Vagina (tissue), 2 donors: ENCODE measurements around the gene TULP4. TPM values are rescaled to one million over a fixed set of nuclear protein-coding genes. Genes with fewer than 3 reads are reported as not detected.
"Not testable (repeated sequence)": the region's sequence is repeated elsewhere in the genome, so short reads cannot be mapped to it uniquely, and the experiment has no call there.

ENCODE experiments used
- DNase-seq, 2 donors: peaks; one replicate each; pipeline ENCODE4 v3.0.0-alpha.2; 2017; ENCODE audit errors: extremely low spot score in 2 of 2
- H3K27ac ChIP-seq: fragments of 200-600 bp; sonication (generic); one replicate; pipeline ENCODE4 v1.5.1; 2019
- H3K27me3 ChIP-seq: fragments of 200-600 bp; sonication (generic); one replicate; pipeline ENCODE4 v1.5.1; 2019
- H3K36me3 ChIP-seq, 2 donors: fragments of 200-600 bp; sonication (generic); one replicate each; pipeline ENCODE4 v1.5.1; 2017 to 2019
- H3K4me1 ChIP-seq: fragments of 200-600 bp; sonication (generic); one replicate; pipeline ENCODE4 v1.5.1; 2019
- H3K4me3 ChIP-seq, 2 donors: fragments of 200-600 bp; sonication (generic); 1 replicate in 1 of 2; 2 replicates in 1 of 2; pipeline ENCODE4 v1.5.1; 2016 to 2019
- H3K9me3 ChIP-seq: fragments of 200-600 bp; sonication (generic); one replicate; pipeline ENCODE4 v1.5.1; 2019
- CTCF ChIP-seq, 3 experiments: fragments of 450-650 bp in 2 of 3; fragments of 200-600 bp in 1 of 3; sonication (generic) in 1 of 3; IDR thresholded peaks; one replicate each; pipeline ENCODE4 v1.5.1; 2017 to 2019; ENCODE audit warnings: antibody characterized with exemption in 3 of 3, mild to moderate bottlenecking in 2 of 3, moderate library complexity in 2 of 3
- POLR2A ChIP-seq, 2 donors: fragments of 450-650 bp; IDR thresholded peaks; one replicate each; pipeline ENCODE4 v1.6.1; 2017; ENCODE audit warnings: antibody characterized with exemption in 2 of 2, mild to moderate bottlenecking in 2 of 2, moderate library complexity in 2 of 2
- POLR2AphosphoS5 ChIP-seq, 2 donors: sonication (generic); formaldehyde crosslinking; IDR thresholded peaks; one replicate each; pipeline ENCODE4 v1.9.0; 2017; ENCODE audit warnings: antibody characterized with exemption in 2 of 2, mild to moderate bottlenecking in 2 of 2, low read depth in 1 of 2; ENCODE audit not compliant: insufficient read depth in 1 of 2
- intact Hi-C: fragments of 100-400 bp; cut with DNase I; formaldehyde crosslinking; loops from one replicate; pipeline ENCODE4 v1.15.1; 2023
- total RNA-seq: library from RNA; depleted of rRNA; stranded (reverse); fragments of >200 nt; gene quantifications from one replicate; pipeline ENCODE4 v1.2.3, GENCODE V29; 2016

Gene TULP4
- total RNA-seq, 1 donor from 2014 or later: 79.8 TPM

GRCh38 chr6:158388727-158389126 is 76.5 kb downstream of the TULP4 start:
- H3K4me3 ChIP-seq: no peak overlapping the region
- intact Hi-C loops: no loop called here
- H3K27me3 ChIP-seq: no peaks in the 10 kb centered on the region

GRCh38 chr6:158389193-158389919 is 77.1 kb downstream of the TULP4 start:
- intact Hi-C loops: no loop called here
- H3K9me3 ChIP-seq: no peaks in the 10 kb centered on the region

More at GRCh38 chr6:158388727-158389126, 76.5 kb downstream of the TULP4 start:
- no peaks in the 10 kb centered on the region for H3K9me3 ChIP-seq
- TF ChIP-seq POLR2A (IDR thresholded peaks at IDR 0.05) (no peak), CTCF (IDR thresholded peaks at IDR 0.05) (no peak), POLR2AphosphoS5 (IDR thresholded peaks at IDR 0.05; ENCODE audit: insufficient read depth in 1 of 2, low read depth in 1 of 2) (no peak)
- H3K4me1 ChIP-seq: no peaks in the 10 kb centered on the region
- no peak overlapping the region for H3K27ac ChIP-seq
- no peak for DNase-seq
- H3K36me3 ChIP-seq: no peaks in the 10 kb centered on the region

GRCh38 chr6:158391276-158391675 is 79.0 kb downstream of the TULP4 start:
- Histone ChIP-seq H3K27me3 (no peaks in the 10 kb centered on the region), H3K9me3 (no peaks in the 10 kb centered on the region), H3K4me1 (no peaks in the 10 kb centered on the region), H3K4me3 (no peak overlapping the region), H3K36me3 (no peaks in the 10 kb centered on the region), H3K27ac (no peak overlapping the region)
- TF ChIP-seq POLR2A (IDR thresholded peaks at IDR 0.05) (no peak), CTCF (IDR thresholded peaks at IDR 0.05) (no peak), POLR2AphosphoS5 (IDR thresholded peaks at IDR 0.05; ENCODE audit: insufficient read depth in 1 of 2, low read depth in 1 of 2) (no peak)
- no peak for DNase-seq
- intact Hi-C loops: no loop called here

More at GRCh38 chr6:158389193-158389919, 77.1 kb downstream of the TULP4 start:
- no peak for TF ChIP-seq POLR2A (IDR thresholded peaks at IDR 0.05)
- TF ChIP-seq CTCF (IDR thresholded peaks at IDR 0.05): no peak
- no peak for TF ChIP-seq POLR2AphosphoS5 (IDR thresholded peaks at IDR 0.05; ENCODE audit: insufficient read depth in 1 of 2, low read depth in 1 of 2)
- H3K27ac ChIP-seq: no peak overlapping the region
- DNase-seq: no peak
- no peaks in the 10 kb centered on the region for H3K4me1 ChIP-seq
- H3K4me3 ChIP-seq: no peak overlapping the region
- H3K27me3 ChIP-seq: no peaks in the 10 kb centered on the region
- H3K36me3 ChIP-seq: no peaks in the 10 kb centered on the region

GRCh38 chr6:158391977-158392376 is 79.7 kb downstream of the TULP4 start:
- intact Hi-C loops, DNase-seq, H3K9me3 ChIP-seq, H3K4me1 ChIP-seq, H3K27me3 ChIP-seq, H3K36me3 ChIP-seq, H3K27ac ChIP-seq, H3K4me3 ChIP-seq: not testable (repeated sequence)

- Histone ChIP-seq H3K27ac (no peak overlapping the region), H3K9me3 (no peaks in the 10 kb centered on the region), H3K4me3 (no peak overlapping the region), H3K4me1 (no peaks in the 10 kb centered on the region), H3K36me3 (no peaks in the 10 kb centered on the region), H3K27me3 (no peaks in the 10 kb centered on the region)
- TF ChIP-seq POLR2AphosphoS5 (IDR thresholded peaks at IDR 0.05; ENCODE audit: insufficient read depth in 1 of 2, low read depth in 1 of 2) (no peak), CTCF (IDR thresholded peaks at IDR 0.05) (no peak), POLR2A (IDR thresholded peaks at IDR 0.05) (no peak)
- intact Hi-C loops: no loop called here
- DNase-seq: no peak
Observed at GRCh38 chr6:158396136-158396535, 83.9 kb downstream of the TULP4 start.
